Lower lobe of right lung (tissue), 2 donors: Measurements from ENCODE around the gene IREB2. TPM values are rescaled to one million over a fixed set of nuclear protein-coding genes. Genes with fewer than 3 reads are reported as not detected.
A peak's percentile ranks its signal among the peaks of the same experiment; 100 is the strongest.

ENCODE experiments used
- ATAC-seq, 2 donors: fragments of 200-7000 bp; cut with Tn5 transposase; one replicate each; pipeline ENCODE4 v1.9.1; 2020 to 2022; ENCODE audit warnings: mild to moderate bottlenecking in 2 of 2, moderate library complexity in 2 of 2
- DNase-seq: peaks from one replicate; pipeline ENCODE4 v3.0.0-alpha.2; 2020
- H3K27ac ChIP-seq: fragments of 200-600 bp; one replicate; pipeline ENCODE4 v1.8.0; 2022
- H3K27me3 ChIP-seq: fragments of 200-600 bp; one replicate; pipeline ENCODE4 v1.8.0; 2022; ENCODE audit warnings: low read depth
- H3K36me3 ChIP-seq: fragments of 200-600 bp; one replicate; pipeline ENCODE4 v1.8.0; 2022; ENCODE audit warnings: mild to moderate bottlenecking
- H3K4me1 ChIP-seq: fragments of 200-600 bp; one replicate; pipeline ENCODE4 v1.8.0; 2022
- H3K4me3 ChIP-seq: fragments of 200-600 bp; one replicate; pipeline ENCODE4 v1.8.0; 2022; ENCODE audit warnings: mild to moderate bottlenecking
- H3K9me3 ChIP-seq: fragments of 200-600 bp; one replicate; pipeline ENCODE4 v1.8.0; 2022
- intact Hi-C: fragments of 100-400 bp; cut with DNase I; formaldehyde crosslinking; loops from one replicate; pipeline ENCODE4 v1.11.0; 2022
- total RNA-seq: library from RNA; stranded (reverse); fragmentation: NEBNext Ultra II Directional; extraction: Animal tissue kit (Norgen Biotek cat#: 25700); gene quantifications from one replicate; pipeline ENCODE4 v1.2.1, GENCODE V29; 2021
- TF ChIP-seq, protein P1 (sequence below): fragments of 200-600 bp; IDR thresholded peaks from one replicate; pipeline ENCODE4 v1.8.0; 2022; ENCODE audit warnings: antibody characterized with exemption, mild to moderate bottlenecking
- donor health status: DM: no; HTN: yes; CAD: no; lungs with severe emphysema.

The IREB2 gene
- total RNA-seq, 1 donor from 2014 or later, result 56.4 TPM

DNA sequence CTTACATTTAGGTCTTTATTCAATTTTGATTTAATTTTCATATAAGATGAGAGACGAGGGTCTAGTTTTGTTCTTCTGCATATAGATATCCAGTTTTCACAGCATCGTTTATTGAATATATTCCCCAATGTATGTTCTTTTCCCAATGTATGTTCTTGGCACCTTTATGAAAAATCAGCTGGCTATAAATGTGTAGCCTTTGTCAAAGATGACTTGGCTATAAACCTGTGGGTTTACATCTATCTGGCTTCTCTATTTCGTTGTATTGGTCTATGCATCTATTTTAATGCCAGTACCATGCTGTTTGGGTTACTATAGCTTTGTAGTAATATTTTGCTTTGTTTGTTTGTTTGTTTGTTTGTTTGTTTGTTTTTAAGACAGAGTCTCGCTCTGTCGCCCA lies 11.7 kb upstream of the IREB2 start:
- no peak for ATAC-seq
- intact Hi-C loops, result loop anchor here (10.0 kb wide), 1 partner anchor 121 kb away; no protein-coding TSS in a partner anchor

DNA sequence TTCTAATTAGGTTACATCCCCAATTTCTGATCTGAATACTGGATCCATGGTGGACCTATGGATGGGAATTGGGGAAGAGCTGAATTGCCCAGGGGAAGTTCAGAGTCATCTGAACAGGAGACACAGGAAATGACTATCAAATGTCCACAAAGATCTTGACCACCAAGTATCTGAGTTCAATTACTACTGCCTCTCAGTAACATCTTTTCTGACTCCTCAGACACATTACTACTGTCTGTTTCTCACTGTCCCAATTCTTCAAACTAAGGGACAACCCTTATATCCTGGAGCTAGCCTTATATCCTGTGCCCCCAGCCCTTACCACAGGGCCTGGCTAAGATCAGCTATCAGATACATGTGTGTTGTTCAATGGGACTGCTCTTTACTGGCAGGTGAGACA lies 10.1 kb upstream of the IREB2 start:
- DNase-seq, result no peak
- intact Hi-C loops, result loop anchor here (10.0 kb wide), 1 partner anchor 123 kb away; no protein-coding TSS in a partner anchor

More for the DNA sequence above, 11.7 kb upstream of the IREB2 start:
- no peaks in the 10 kb centered on the region for H3K9me3 ChIP-seq
- H3K4me1 ChIP-seq, result no peaks in the 10 kb centered on the region
- TF ChIP-seq, protein P1, sequence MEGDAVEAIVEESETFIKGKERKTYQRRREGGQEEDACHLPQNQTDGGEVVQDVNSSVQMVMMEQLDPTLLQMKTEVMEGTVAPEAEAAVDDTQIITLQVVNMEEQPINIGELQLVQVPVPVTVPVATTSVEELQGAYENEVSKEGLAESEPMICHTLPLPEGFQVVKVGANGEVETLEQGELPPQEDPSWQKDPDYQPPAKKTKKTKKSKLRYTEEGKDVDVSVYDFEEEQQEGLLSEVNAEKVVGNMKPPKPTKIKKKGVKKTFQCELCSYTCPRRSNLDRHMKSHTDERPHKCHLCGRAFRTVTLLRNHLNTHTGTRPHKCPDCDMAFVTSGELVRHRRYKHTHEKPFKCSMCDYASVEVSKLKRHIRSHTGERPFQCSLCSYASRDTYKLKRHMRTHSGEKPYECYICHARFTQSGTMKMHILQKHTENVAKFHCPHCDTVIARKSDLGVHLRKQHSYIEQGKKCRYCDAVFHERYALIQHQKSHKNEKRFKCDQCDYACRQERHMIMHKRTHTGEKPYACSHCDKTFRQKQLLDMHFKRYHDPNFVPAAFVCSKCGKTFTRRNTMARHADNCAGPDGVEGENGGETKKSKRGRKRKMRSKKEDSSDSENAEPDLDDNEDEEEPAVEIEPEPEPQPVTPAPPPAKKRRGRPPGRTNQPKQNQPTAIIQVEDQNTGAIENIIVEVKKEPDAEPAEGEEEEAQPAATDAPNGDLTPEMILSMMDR, result no peak
- no peak overlapping the region for H3K4me3 ChIP-seq
- H3K36me3 ChIP-seq, result no peaks in the 10 kb centered on the region
- DNase-seq, result no peak
- H3K27me3 ChIP-seq, result no peaks in the 10 kb centered on the region
- no peak overlapping the region for H3K27ac ChIP-seq

DNA sequence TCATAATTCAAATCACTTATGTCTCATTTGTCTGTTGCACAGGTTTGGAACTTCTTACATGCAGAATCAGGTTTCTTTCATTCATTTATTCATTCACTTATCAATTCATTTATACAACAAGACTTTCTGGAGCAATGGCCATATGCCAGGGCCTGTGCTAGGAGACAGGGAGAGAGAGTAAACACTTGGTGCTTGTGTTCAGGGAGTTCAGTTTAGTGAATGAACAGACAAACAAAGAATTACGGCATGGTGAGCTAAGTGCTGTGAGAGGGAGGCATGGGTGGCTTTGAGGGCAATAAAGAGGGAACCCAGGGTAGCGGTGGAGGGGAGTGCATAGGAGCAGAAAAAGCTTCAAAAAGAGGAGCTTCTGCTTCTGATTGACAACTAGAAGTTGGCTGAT lies 8.5 kb upstream of the IREB2 start:
- intact Hi-C loops, result loop anchor here (10.0 kb wide), 1 partner anchor 125 kb away; no protein-coding TSS in a partner anchor
- Histone ChIP-seq H3K27ac (no peak overlapping the region), H3K27me3 (no peaks in the 10 kb centered on the region), H3K4me3 (no peak overlapping the region), H3K4me1 (no peaks in the 10 kb centered on the region), H3K9me3 (no peaks in the 10 kb centered on the region), H3K36me3 (no peaks in the 10 kb centered on the region)
- peak; percentile 69 to 87 for ATAC-seq
- no peak for DNase-seq
- TF ChIP-seq, protein P1, result no peak

More for the DNA sequence above, 10.1 kb upstream of the IREB2 start:
- no peak overlapping the region for H3K27ac ChIP-seq
- no peak overlapping the region for H3K4me3 ChIP-seq
- H3K9me3 ChIP-seq, result no peaks in the 10 kb centered on the region
- no peak for ATAC-seq
- no peaks in the 10 kb centered on the region for H3K36me3 ChIP-seq
- TF ChIP-seq, protein P1, result no peak
- H3K4me1 ChIP-seq, result no peaks in the 10 kb centered on the region
- H3K27me3 ChIP-seq, result no peaks in the 10 kb centered on the region

DNA sequence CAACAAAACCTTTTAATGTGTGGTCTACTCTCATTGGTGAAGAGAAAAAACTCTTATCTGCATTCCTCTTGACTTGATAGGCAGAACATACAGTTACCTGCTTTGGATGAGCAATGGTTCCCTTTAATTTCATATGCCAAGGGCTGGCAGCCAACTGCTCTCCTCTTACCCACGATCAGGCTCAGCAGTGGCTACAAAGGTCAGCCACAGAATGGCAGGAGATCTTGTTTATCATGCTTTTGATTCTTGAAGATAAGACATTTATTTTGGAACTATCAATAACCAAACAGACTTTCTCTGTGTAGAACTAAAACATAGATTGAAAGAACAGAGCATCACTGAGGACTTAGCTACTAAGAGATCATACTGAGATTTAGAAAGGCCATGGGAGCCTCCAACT lies 6.1 kb upstream of the IREB2 start:
- no peak overlapping the region for H3K27ac ChIP-seq
- TF ChIP-seq, protein P1, result no peak
- H3K9me3 ChIP-seq, result no peaks in the 10 kb centered on the region
- DNase-seq, result no peak
- H3K4me1 ChIP-seq, result peaks cover 1% of the 10 kb centered on the region
- ATAC-seq, result no peak
- H3K27me3 ChIP-seq, result no peaks in the 10 kb centered on the region
- no peaks in the 10 kb centered on the region for H3K36me3 ChIP-seq
- intact Hi-C loops, result no loop called here
- no peak overlapping the region for H3K4me3 ChIP-seq

DNA sequence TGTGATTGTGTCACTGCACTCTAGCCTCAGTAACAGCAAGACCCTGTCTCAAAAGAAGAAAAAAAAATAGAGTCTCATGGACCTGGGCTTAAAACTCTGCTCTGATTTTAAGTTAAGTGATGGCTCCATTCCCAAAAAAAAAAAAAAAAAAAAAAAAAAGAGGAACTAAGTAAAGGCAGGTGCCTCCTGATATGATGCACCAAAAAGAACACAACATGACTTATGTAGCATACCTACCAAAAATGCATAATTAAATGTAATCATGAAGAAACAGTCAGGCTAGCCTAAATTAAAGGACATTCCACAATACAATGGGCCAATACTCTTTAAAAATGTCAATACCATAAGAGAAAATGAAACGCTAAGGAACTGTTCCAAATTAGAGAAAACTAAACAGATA lies 5.4 kb upstream of the IREB2 start:
- intact Hi-C loops, result no loop called here
- Histone ChIP-seq H3K4me3 (no peak overlapping the region), H3K27ac (no peak overlapping the region), H3K36me3 (no peaks in the 10 kb centered on the region), H3K9me3 (no peaks in the 10 kb centered on the region), H3K27me3 (no peaks in the 10 kb centered on the region), H3K4me1 (peaks cover 6% of the 10 kb centered on the region)
- TF ChIP-seq, protein P1, result no peak
- DNase-seq, result no peak
- no peak for ATAC-seq
